HepG2 (cell line): ENCODE results near the gene VEZF1. TPM values are rescaled to one million over a fixed set of nuclear protein-coding genes. Genes with fewer than 3 reads are reported as not detected.

Experiments used
- GATA4 ChIP-seq: sonication (generic); IDR thresholded peaks from 2 replicates; pipeline ENCODE4 v1.6.1; 2016; ENCODE audit warnings: antibody characterized with exemption, low read depth, borderline replicate concordance
- HIC2 ChIP-seq: sonication (generic); formaldehyde crosslinking; IDR thresholded peaks from 2 replicates; pipeline ENCODE4 v1.9.0; 2022; ENCODE audit warnings: low read depth, missing genetic modification reagents
- HNRNPUL1 ChIP-seq: fragments of 200-400 bp; formaldehyde crosslinking; IDR thresholded peaks from 2 replicates; pipeline ENCODE4 v1.6.1; 2017; ENCODE audit warnings: low read depth, mild to moderate bottlenecking, low read length, moderate library complexity
- HOXA3 ChIP-seq: sonication (generic); formaldehyde crosslinking; IDR thresholded peaks from 2 replicates; pipeline ENCODE4 v1.5.0; 2020; ENCODE audit warnings: missing genetic modification reagents
- JUND ChIP-seq: sonication (generic); formaldehyde crosslinking; IDR thresholded peaks from 2 replicates; pipeline ENCODE4 v1.8.0; 2022; ENCODE audit warnings: mild to moderate bottlenecking, missing genetic modification reagents
- MTA3 ChIP-seq: sonication (generic); formaldehyde crosslinking; IDR thresholded peaks from 2 replicates; pipeline ENCODE4 v1.4.0; 2020; ENCODE audit warnings: missing genetic modification reagents
- NRL ChIP-seq: sonication (generic); formaldehyde crosslinking; IDR thresholded peaks from 2 replicates; pipeline ENCODE4 v1.5.0; 2020; ENCODE audit warnings: missing genetic modification reagents, mild to moderate bottlenecking, moderate library complexity, borderline replicate concordance
- PBX2 ChIP-seq: IDR thresholded peaks from 2 replicates; pipeline ENCODE4 v1.6.1; 2016; ENCODE audit warnings: control low read depth
- POLR2AphosphoS2 ChIP-seq: IDR thresholded peaks from 2 replicates; pipeline ENCODE4 v1.6.1; 2011; ENCODE audit warnings: low read depth, low read length, improper control_type of control experiment
- RAD21 ChIP-seq: fragments of 450-650 bp; formaldehyde crosslinking; IDR thresholded peaks from 2 replicates; pipeline ENCODE4 v1.5.0; 2020; ENCODE audit warnings: mild to moderate bottlenecking
- ZFYVE20 ChIP-seq: sonication (generic); formaldehyde crosslinking; IDR thresholded peaks from 2 replicates; pipeline ENCODE4 v1.8.0; 2023; ENCODE audit warnings: low read depth, mild to moderate bottlenecking, moderate library complexity, missing genetic modification reagents, borderline replicate concordance
- ZNF18 ChIP-seq: sonication (generic); formaldehyde crosslinking; IDR thresholded peaks from 2 replicates; pipeline ENCODE4 v1.8.0; 2022; ENCODE audit warnings: mild to moderate bottlenecking, missing genetic modification reagents; ENCODE audit not compliant: insufficient replicate concordance
- polyA plus RNA-seq, 8 experiments: library from polyadenylated mRNA; depleted of rRNA in 3 of 8; stranded (reverse) in 7 of 8; unstranded in 1 of 8; fragments of >200 nt; fragmentation: Illumina TruSeq in 4 of 8; extraction: Trizol in 4 of 8; gene quantifications; 2 replicates each; pipeline versions ENCODE4 v1.2.1 to v1.2.3, GENCODE V29; 2011 to 2016; ENCODE audit warnings: low read depth in 4 of 8, missing spikeins in 1 of 8, mixed read lengths in 1 of 8; ENCODE audit not compliant: insufficient read depth in 1 of 8
- total RNA-seq, 5 experiments: library from RNA; depleted of rRNA; stranded (reverse); fragments of >200 nt; fragmentation: Illumina TruSeq; extraction: Trizol; gene quantifications; 2 replicates each; pipeline ENCODE4 v1.2.3, GENCODE V29; 2016; ENCODE audit warnings: low read depth in 1 of 5
- TF ChIP-seq, protein P1 (sequence below): IDR thresholded peaks from 2 replicates; pipeline ENCODE4 v1.6.1; 2016; ENCODE audit warnings: low read depth, missing genetic modification reagents, missing compliant biosample characterization
- TF ChIP-seq, protein P2 (sequence below): sonication (generic); formaldehyde crosslinking; IDR thresholded peaks from 2 replicates; pipeline ENCODE4 v1.4.0; 2020; ENCODE audit warnings: missing genetic modification reagents

VEZF1 gene
- total and polyA plus RNA-seq, 2 of the 13 experiments (the other 11 are each of a cell fraction or from before 2014, with no cell fraction given): 45.9 to 49.7 TPM

- no peak for TF ChIP-seq MTA3 (CRISPR knock-in tag)
- TF ChIP-seq, protein P1, sequence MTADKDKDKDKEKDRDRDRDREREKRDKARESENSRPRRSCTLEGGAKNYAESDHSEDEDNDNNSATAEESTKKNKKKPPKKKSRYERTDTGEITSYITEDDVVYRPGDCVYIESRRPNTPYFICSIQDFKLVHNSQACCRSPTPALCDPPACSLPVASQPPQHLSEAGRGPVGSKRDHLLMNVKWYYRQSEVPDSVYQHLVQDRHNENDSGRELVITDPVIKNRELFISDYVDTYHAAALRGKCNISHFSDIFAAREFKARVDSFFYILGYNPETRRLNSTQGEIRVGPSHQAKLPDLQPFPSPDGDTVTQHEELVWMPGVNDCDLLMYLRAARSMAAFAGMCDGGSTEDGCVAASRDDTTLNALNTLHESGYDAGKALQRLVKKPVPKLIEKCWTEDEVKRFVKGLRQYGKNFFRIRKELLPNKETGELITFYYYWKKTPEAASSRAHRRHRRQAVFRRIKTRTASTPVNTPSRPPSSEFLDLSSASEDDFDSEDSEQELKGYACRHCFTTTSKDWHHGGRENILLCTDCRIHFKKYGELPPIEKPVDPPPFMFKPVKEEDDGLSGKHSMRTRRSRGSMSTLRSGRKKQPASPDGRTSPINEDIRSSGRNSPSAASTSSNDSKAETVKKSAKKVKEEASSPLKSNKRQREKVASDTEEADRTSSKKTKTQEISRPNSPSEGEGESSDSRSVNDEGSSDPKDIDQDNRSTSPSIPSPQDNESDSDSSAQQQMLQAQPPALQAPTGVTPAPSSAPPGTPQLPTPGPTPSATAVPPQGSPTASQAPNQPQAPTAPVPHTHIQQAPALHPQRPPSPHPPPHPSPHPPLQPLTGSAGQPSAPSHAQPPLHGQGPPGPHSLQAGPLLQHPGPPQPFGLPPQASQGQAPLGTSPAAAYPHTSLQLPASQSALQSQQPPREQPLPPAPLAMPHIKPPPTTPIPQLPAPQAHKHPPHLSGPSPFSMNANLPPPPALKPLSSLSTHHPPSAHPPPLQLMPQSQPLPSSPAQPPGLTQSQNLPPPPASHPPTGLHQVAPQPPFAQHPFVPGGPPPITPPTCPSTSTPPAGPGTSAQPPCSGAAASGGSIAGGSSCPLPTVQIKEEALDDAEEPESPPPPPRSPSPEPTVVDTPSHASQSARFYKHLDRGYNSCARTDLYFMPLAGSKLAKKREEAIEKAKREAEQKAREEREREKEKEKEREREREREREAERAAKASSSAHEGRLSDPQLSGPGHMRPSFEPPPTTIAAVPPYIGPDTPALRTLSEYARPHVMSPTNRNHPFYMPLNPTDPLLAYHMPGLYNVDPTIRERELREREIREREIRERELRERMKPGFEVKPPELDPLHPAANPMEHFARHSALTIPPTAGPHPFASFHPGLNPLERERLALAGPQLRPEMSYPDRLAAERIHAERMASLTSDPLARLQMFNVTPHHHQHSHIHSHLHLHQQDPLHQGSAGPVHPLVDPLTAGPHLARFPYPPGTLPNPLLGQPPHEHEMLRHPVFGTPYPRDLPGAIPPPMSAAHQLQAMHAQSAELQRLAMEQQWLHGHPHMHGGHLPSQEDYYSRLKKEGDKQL (CRISPR knock-in tag): no peak
- no peak for TF ChIP-seq JUND
- TF ChIP-seq ZFYVE20 (CRISPR knock-in tag): no peak
- TF ChIP-seq, protein P2, sequence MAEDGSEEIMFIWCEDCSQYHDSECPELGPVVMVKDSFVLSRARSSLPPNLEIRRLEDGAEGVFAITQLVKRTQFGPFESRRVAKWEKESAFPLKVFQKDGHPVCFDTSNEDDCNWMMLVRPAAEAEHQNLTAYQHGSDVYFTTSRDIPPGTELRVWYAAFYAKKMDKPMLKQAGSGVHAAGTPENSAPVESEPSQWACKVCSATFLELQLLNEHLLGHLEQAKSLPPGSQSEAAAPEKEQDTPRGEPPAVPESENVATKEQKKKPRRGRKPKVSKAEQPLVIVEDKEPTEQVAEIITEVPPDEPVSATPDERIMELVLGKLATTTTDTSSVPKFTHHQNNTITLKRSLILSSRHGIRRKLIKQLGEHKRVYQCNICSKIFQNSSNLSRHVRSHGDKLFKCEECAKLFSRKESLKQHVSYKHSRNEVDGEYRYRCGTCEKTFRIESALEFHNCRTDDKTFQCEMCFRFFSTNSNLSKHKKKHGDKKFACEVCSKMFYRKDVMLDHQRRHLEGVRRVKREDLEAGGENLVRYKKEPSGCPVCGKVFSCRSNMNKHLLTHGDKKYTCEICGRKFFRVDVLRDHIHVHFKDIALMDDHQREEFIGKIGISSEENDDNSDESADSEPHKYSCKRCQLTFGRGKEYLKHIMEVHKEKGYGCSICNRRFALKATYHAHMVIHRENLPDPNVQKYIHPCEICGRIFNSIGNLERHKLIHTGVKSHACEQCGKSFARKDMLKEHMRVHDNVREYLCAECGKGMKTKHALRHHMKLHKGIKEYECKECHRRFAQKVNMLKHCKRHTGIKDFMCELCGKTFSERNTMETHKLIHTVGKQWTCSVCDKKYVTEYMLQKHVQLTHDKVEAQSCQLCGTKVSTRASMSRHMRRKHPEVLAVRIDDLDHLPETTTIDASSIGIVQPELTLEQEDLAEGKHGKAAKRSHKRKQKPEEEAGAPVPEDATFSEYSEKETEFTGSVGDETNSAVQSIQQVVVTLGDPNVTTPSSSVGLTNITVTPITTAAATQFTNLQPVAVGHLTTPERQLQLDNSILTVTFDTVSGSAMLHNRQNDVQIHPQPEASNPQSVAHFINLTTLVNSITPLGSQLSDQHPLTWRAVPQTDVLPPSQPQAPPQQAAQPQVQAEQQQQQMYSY: no peak
- TF ChIP-seq HIC2 (CRISPR knock-in tag): no peak
- peak; percentile 41; the same call in 1 of the 2 replicates for TF ChIP-seq GATA4
- no peak for TF ChIP-seq HOXA3 (CRISPR knock-in tag)
- TF ChIP-seq POLR2AphosphoS2: peak; percentile 71; the same call in 1 of the 2 replicates
- no peak for TF ChIP-seq HNRNPUL1
- TF ChIP-seq NRL: no peak
- peak; percentile 89 for TF ChIP-seq RAD21 (CRISPR knock-in tag)
- no peak for TF ChIP-seq ZNF18 (CRISPR knock-in tag)
- TF ChIP-seq PBX2 (CRISPR knock-in tag): no peak
Observed at GRCh38 chr17:57995076-57995956, 7.3 kb upstream of the VEZF1 start (continued).
